ENCODE results near the gene RERE. TPM values are rescaled to one million over a fixed set of nuclear protein-coding genes. Genes with fewer than 3 reads are reported as not detected.

RERE gene
- total RNA-seq, 1 experiment from 2014 or later: 73.4 TPM

- H3K9me2 ChIP-seq (ENCODE audit: insufficient read depth): no peaks in the 10 kb centered on the region
- H3K79me2 ChIP-seq (ENCODE audit: low read depth): 0 out of 2 replicates have a peak, but pooled peaks cover 3% of the 10 kb centered on the region
- no peak overlapping the region for H3K4me3 ChIP-seq
- H4K20me1 ChIP-seq (ENCODE audit: insufficient read depth): no peaks in the 10 kb centered on the region
- H3K27ac ChIP-seq: no peak overlapping the region
- no peaks in the 10 kb centered on the region for H3K9me3 ChIP-seq (ENCODE audit: insufficient read depth, low read depth)
- H3K27me3 ChIP-seq (ENCODE audit: insufficient read depth, low read depth): no peaks in the 10 kb centered on the region
- no peak overlapping the region for H2AFZ ChIP-seq
- peaks cover 6% of the 10 kb centered on the region; the same call in 1 of the 2 replicates for H3K36me3 ChIP-seq (ENCODE audit: low read depth)
- no peak for TF ChIP-seq EZH2 (IDR thresholded peaks at IDR 0.05; ENCODE audit: low read depth)
- TF ChIP-seq, protein P1, sequence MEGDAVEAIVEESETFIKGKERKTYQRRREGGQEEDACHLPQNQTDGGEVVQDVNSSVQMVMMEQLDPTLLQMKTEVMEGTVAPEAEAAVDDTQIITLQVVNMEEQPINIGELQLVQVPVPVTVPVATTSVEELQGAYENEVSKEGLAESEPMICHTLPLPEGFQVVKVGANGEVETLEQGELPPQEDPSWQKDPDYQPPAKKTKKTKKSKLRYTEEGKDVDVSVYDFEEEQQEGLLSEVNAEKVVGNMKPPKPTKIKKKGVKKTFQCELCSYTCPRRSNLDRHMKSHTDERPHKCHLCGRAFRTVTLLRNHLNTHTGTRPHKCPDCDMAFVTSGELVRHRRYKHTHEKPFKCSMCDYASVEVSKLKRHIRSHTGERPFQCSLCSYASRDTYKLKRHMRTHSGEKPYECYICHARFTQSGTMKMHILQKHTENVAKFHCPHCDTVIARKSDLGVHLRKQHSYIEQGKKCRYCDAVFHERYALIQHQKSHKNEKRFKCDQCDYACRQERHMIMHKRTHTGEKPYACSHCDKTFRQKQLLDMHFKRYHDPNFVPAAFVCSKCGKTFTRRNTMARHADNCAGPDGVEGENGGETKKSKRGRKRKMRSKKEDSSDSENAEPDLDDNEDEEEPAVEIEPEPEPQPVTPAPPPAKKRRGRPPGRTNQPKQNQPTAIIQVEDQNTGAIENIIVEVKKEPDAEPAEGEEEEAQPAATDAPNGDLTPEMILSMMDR (conservative IDR thresholded peaks at IDR 0.05): no peak
- ChIA-PET CTCF (interaction anchor here (0.7 kb wide), 1 partner anchor 30 kb away, joined by 3 read pairs; no protein-coding TSS in a partner anchor), POLR2A (ENCODE audit: unreplicated experiment) (no interaction called here)
- no TSS peak for BruUV-seq (replicated peaks)
- intact Hi-C loops (cut with micrococcal nuclease; ENCODE audit: unreplicated experiment): no loop called here
- 0 out of 2 replicates have a peak, but pooled peaks cover 4% of the 10 kb centered on the region for H3F3A ChIP-seq (ENCODE audit: insufficient read depth, low read depth)
- no peak overlapping the region for H3K4me2 ChIP-seq
- DNase-seq: no peak
- no peaks in the 10 kb centered on the region for H3K4me1 ChIP-seq (replicated peaks; ENCODE audit: insufficient read depth)
Observed at GRCh38 chr1:8412183-8412831, 405.1 kb downstream of the RERE start.

- Histone ChIP-seq H3K4me1 (replicated peaks; ENCODE audit: insufficient read depth) (no peaks in the 10 kb centered on the region), H4K20me1 (ENCODE audit: insufficient read depth) (no peaks in the 10 kb centered on the region), H3K27ac (no peak overlapping the region), H3K9me2 (ENCODE audit: insufficient read depth) (no peaks in the 10 kb centered on the region), H3K27me3 (ENCODE audit: insufficient read depth, low read depth) (no peaks in the 10 kb centered on the region), H3K4me3 (no peak overlapping the region), H3K79me2 (ENCODE audit: low read depth) (0 out of 2 replicates have a peak, but pooled peaks cover 3% of the 10 kb centered on the region), H3K4me2 (no peak overlapping the region), H2AFZ (no peak overlapping the region), H3K9me3 (ENCODE audit: insufficient read depth, low read depth) (no peaks in the 10 kb centered on the region), H3F3A (ENCODE audit: insufficient read depth, low read depth) (0 out of 2 replicates have a peak, but pooled peaks cover 4% of the 10 kb centered on the region), H3K36me3 (ENCODE audit: low read depth) (peaks cover 5% of the 10 kb centered on the region; the same call in 1 of the 2 replicates)
- DNase-seq: no peak
- ChIA-PET POLR2A (ENCODE audit: unreplicated experiment) (no interaction called here), CTCF (interaction anchor here (0.7 kb wide), 2 partner anchors 27 to 31 kb away, joined by 3 to 7 read pairs; no protein-coding TSS in a partner anchor)
- intact Hi-C loops (cut with micrococcal nuclease; ENCODE audit: unreplicated experiment): no loop called here
- BruUV-seq (replicated peaks): no TSS peak
- TF ChIP-seq, protein P1 (conservative IDR thresholded peaks at IDR 0.05): no peak
- TF ChIP-seq EZH2 (IDR thresholded peaks at IDR 0.05; ENCODE audit: low read depth): no peak
Observed at GRCh38 chr1:8411803-8412182, 405.6 kb downstream of the RERE start.

DNA sequence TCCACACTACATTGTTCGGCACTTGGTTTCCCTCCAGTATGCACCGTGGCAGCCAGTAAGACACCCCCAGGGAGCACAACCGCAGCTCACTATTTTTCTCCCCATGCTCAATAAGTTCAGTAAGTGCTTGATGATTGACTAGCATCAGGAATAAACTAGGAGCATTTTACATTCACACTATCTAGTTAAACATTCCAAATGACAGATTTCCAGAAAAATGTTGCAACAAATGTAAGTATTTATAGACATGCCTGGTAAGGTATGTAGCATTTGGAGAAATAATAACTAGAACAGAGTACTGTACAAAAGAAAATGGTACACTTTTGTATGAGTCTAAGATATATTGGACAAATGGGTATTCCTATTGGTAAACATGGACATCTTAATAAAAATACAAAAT is 406.6 kb downstream of the RERE start:
- no peaks in the 10 kb centered on the region for H3K4me1 ChIP-seq (replicated peaks; ENCODE audit: insufficient read depth)
- H2AFZ ChIP-seq: no peak overlapping the region
- H3K4me3 ChIP-seq: no peak overlapping the region
- 0 out of 2 replicates have a peak, but pooled peaks cover 3% of the 10 kb centered on the region for H3K36me3 ChIP-seq (ENCODE audit: low read depth)
- no TSS peak for BruUV-seq (replicated peaks)
- 0 out of 2 replicates have a peak, but pooled peaks cover 3% of the 10 kb centered on the region for H3K79me2 ChIP-seq (ENCODE audit: low read depth)
- no peak overlapping the region for H3K27ac ChIP-seq
- intact Hi-C loops (cut with micrococcal nuclease; ENCODE audit: unreplicated experiment): no loop called here
- POLR2A ChIA-PET (ENCODE audit: unreplicated experiment): no interaction called here
- no peaks in the 10 kb centered on the region for H3K27me3 ChIP-seq (ENCODE audit: insufficient read depth, low read depth)
- DNase-seq: no peak
- CTCF ChIA-PET: no interaction called here
- no peaks in the 10 kb centered on the region for H3K9me3 ChIP-seq (ENCODE audit: insufficient read depth, low read depth)
- H3K9me2 ChIP-seq (ENCODE audit: insufficient read depth): no peaks in the 10 kb centered on the region
- TF ChIP-seq, protein P1 (conservative IDR thresholded peaks at IDR 0.05): no peak
- no peak for TF ChIP-seq EZH2 (IDR thresholded peaks at IDR 0.05; ENCODE audit: low read depth)
- H3F3A ChIP-seq (ENCODE audit: insufficient read depth, low read depth): 0 out of 2 replicates have a peak, but pooled peaks cover 4% of the 10 kb centered on the region
- H3K4me2 ChIP-seq: no peak overlapping the region
- no peaks in the 10 kb centered on the region for H4K20me1 ChIP-seq (ENCODE audit: insufficient read depth)

Data from PC-9 (cell line).